Measurements from ENCODE around the gene LYPD4.

DNA sequence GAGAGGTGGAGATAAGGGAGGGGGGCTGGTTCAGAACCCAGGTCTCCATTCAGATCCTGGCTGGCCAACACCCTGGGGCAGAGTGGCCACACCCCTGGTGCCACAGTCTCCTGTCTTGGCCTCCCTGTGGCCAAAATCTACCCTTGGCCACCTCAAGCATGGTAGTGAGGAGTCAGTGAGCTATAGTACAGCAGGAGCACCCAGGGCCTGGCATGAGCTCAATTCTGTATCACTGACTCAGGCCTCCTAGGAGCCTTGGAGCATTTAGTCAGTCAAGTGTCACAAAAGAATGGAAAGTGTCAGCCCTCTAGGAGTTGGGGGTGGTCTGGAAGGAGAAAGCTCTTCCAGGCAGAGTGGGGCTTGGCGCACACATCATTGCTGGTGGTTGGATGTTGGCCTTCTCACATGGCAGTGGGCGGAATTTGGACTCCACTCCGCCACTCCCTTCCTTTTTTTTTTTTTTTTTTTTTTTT is 26.0 kb upstream of the LYPD4 start:
- TF ChIP-seq GATA2 (IDR thresholded peaks at IDR 0.05; ENCODE audit: low read depth, low read length) (no peak), GATA3 (IDR thresholded peaks at IDR 0.05; ENCODE audit: low read depth, low read length) (no peak)

Data from SH-SY5Y (cell line).